DOHH2 (cell line): Measurements from ENCODE around the gene LRSAM1.

Experiments used
- EZH2phosphoT487 ChIP-seq: fragments of 200-600 bp; sonication (generic); IDR thresholded peaks from 2 replicates; pipeline ENCODE4 v1.6.1; 2017; ENCODE audit warnings: borderline replicate concordance, mild to moderate bottlenecking, antibody characterized with exemption, low read length, moderate library complexity, mixed read lengths
- TF ChIP-seq, protein P1 (sequence below): fragments of 200-600 bp; sonication (generic); IDR thresholded peaks from one replicate; pipeline ENCODE4 v1.5.1; 2014; ENCODE audit warnings: antibody characterized with exemption, mild to moderate bottlenecking, low read depth, low read length; ENCODE audit not compliant: poor library complexity, severe bottlenecking

DNA sequence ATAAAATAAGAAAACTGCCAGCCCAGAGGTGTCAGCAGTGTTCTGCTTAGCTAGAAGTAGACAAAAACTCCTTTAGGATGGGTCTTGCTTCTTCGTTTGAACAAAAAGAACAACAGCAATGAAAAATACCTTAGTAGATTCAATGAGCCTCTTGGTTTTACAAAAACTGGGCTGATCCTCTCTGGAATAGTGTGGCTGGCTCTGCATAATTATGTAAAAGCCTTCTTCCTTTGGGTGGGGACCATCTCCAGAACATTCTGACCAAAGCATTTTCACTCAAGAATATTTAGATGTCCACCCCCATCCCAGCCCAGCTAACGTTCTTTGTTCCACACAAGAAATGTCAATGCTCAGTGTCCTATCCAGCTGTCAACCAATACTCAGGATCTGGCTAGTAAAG lies 63.2 kb downstream of the LRSAM1 start:
- TF ChIP-seq, protein P1, sequence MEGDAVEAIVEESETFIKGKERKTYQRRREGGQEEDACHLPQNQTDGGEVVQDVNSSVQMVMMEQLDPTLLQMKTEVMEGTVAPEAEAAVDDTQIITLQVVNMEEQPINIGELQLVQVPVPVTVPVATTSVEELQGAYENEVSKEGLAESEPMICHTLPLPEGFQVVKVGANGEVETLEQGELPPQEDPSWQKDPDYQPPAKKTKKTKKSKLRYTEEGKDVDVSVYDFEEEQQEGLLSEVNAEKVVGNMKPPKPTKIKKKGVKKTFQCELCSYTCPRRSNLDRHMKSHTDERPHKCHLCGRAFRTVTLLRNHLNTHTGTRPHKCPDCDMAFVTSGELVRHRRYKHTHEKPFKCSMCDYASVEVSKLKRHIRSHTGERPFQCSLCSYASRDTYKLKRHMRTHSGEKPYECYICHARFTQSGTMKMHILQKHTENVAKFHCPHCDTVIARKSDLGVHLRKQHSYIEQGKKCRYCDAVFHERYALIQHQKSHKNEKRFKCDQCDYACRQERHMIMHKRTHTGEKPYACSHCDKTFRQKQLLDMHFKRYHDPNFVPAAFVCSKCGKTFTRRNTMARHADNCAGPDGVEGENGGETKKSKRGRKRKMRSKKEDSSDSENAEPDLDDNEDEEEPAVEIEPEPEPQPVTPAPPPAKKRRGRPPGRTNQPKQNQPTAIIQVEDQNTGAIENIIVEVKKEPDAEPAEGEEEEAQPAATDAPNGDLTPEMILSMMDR: no peak
- no peak for TF ChIP-seq EZH2phosphoT487
